Upper lobe of right lung (tissue), 1 donor: ENCODE measurements around the gene KIAA1586. TPM values are rescaled to one million over a fixed set of nuclear protein-coding genes. Genes with fewer than 3 reads are reported as not detected.

Experiments used
- ATAC-seq: fragments of 200-7000 bp; cut with Tn5 transposase; one replicate; pipeline ENCODE4 v1.9.1; 2020; ENCODE audit warnings: mild to moderate bottlenecking, moderate library complexity
- DNase-seq: peaks from one replicate; pipeline ENCODE4 v3.0.0-alpha.2; 2020
- H3K27ac ChIP-seq: fragments of 200-600 bp; one replicate; pipeline ENCODE4 v1.8.0; 2022
- H3K27me3 ChIP-seq: fragments of 200-600 bp; one replicate; pipeline ENCODE4 v1.8.0; 2022; ENCODE audit warnings: mild to moderate bottlenecking
- H3K36me3 ChIP-seq: fragments of 200-600 bp; one replicate; pipeline ENCODE4 v1.8.0; 2022
- H3K4me1 ChIP-seq: fragments of 200-600 bp; one replicate; pipeline ENCODE4 v1.8.0; 2022
- H3K4me3 ChIP-seq: fragments of 200-600 bp; one replicate; pipeline ENCODE4 v1.8.0; 2022; ENCODE audit warnings: mild to moderate bottlenecking
- H3K9me3 ChIP-seq: fragments of 200-600 bp; one replicate; pipeline ENCODE4 v1.8.0; 2022
- intact Hi-C: fragments of 100-400 bp; cut with DNase I; formaldehyde crosslinking; loops from one replicate; pipeline ENCODE4 v1.11.0; 2022
- total RNA-seq: library from RNA; stranded (reverse); fragmentation: NEBNext Ultra II Directional; extraction: Animal tissue kit (Norgen Biotek cat#: 25700); gene quantifications from one replicate; pipeline ENCODE4 v1.2.1, GENCODE V29; 2021
- TF ChIP-seq, protein P1 (sequence below): fragments of 200-600 bp; IDR thresholded peaks from one replicate; pipeline ENCODE4 v1.8.0; 2022; ENCODE audit warnings: antibody characterized with exemption
- donor health status: DM: no; HTN: yes; CAD: no; lungs with severe emphysema.

KIAA1586 gene
- total RNA-seq, 1 donor from 2014 or later, result 12.9 TPM

DNA sequence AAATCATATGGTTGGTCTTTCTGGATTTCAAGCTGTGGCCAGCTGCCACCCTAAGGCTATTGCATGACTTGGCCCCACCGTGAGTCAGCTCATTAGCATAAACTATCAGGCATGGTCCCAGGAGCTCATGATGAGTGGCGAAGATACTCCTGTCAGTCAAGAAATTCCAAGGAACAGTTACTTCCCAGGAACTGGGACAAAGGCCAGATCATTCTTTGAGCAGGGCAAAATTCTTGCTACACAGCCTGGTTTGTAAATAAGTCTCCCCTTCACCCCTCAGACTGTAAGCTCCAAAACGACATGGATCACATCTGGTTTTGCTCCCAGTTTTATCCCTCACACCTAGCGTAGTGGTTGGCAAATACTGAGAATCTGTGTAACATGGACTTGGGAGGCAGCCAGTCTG is 33.0 kb upstream of the KIAA1586 start:
- no peaks in the 10 kb centered on the region for H3K36me3 ChIP-seq
- DNase-seq (no peak), ATAC-seq (no peak)
- H3K27ac ChIP-seq, result no peak overlapping the region
- intact Hi-C loops, result no loop called here
- H3K27me3 ChIP-seq, result peaks cover 3% of the 10 kb centered on the region
- H3K4me1 ChIP-seq, result no peaks in the 10 kb centered on the region
- no peaks in the 10 kb centered on the region for H3K9me3 ChIP-seq
- TF ChIP-seq, protein P1, sequence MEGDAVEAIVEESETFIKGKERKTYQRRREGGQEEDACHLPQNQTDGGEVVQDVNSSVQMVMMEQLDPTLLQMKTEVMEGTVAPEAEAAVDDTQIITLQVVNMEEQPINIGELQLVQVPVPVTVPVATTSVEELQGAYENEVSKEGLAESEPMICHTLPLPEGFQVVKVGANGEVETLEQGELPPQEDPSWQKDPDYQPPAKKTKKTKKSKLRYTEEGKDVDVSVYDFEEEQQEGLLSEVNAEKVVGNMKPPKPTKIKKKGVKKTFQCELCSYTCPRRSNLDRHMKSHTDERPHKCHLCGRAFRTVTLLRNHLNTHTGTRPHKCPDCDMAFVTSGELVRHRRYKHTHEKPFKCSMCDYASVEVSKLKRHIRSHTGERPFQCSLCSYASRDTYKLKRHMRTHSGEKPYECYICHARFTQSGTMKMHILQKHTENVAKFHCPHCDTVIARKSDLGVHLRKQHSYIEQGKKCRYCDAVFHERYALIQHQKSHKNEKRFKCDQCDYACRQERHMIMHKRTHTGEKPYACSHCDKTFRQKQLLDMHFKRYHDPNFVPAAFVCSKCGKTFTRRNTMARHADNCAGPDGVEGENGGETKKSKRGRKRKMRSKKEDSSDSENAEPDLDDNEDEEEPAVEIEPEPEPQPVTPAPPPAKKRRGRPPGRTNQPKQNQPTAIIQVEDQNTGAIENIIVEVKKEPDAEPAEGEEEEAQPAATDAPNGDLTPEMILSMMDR, result no peak
- H3K4me3 ChIP-seq, result no peak overlapping the region

DNA sequence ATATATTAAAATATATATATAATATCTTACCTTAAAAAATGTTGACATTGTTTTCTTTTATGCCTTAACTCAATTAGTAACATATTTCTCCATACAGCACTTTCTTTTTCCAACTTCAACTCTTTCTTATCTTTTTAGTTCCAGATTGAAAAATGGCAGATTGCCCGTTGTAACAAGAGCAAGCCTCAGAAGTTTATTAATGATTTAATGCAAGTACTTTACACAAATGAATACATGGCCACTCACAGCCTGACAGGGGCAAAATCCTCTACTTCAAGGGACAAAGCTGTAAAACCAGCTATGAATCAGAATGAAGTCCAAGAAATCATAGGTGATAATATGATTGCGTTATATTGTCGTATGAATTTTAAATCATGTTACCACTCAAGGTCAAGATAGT is 29.4 kb upstream of the KIAA1586 start:
- intact Hi-C loops, result no loop called here
- no peak for ATAC-seq
- no peaks in the 10 kb centered on the region for H3K27me3 ChIP-seq
- H3K9me3 ChIP-seq, result no peaks in the 10 kb centered on the region
- H3K4me1 ChIP-seq, result no peaks in the 10 kb centered on the region
- H3K4me3 ChIP-seq, result no peak overlapping the region
- no peaks in the 10 kb centered on the region for H3K36me3 ChIP-seq
- DNase-seq, result no peak
- TF ChIP-seq, protein P1, result no peak
- H3K27ac ChIP-seq, result no peak overlapping the region

DNA sequence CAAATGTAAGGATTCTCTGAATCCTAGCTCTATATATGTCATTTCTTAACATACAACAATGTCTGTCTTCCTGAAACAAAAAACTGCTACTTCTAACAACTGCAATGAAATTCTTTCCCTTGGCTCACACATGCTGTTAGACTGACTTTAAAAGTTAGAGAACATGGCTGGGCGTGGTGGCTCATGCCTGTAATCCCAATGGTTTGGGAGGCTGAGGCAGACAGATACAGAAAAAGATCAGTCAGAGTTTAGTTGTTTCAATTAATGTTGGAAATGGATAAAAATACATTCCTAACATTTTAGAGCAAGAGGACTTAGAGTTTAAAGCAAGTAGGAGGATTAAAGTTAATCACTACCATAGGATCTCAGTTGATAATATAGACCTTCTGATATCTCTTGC is 28.7 kb upstream of the KIAA1586 start:
- Histone ChIP-seq H3K4me1 (no peaks in the 10 kb centered on the region), H3K36me3 (no peaks in the 10 kb centered on the region), H3K27me3 (no peaks in the 10 kb centered on the region), H3K9me3 (no peaks in the 10 kb centered on the region), H3K27ac (no peak overlapping the region), H3K4me3 (no peak overlapping the region)
- ATAC-seq (no peak), DNase-seq (no peak)
- TF ChIP-seq, protein P1, result no peak
- intact Hi-C loops, result no loop called here

DNA sequence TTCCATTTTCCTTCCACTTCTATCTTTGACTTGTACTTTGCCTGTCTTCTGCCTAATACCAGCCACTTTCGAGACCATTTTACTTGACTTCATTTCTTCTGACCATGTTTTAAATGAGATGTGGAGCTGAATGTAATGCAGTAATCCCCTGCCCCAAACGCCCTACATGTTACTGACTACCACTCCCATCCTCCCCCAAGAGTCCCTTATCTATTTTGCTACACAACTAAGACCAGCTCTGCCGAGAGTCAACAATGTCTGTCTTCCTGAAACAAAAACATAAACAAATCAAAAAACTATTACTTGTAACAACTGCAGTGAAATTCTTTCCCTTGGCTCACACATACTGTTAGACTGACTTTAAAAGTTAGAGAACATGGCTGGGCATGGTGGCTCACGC is 27.1 kb upstream of the KIAA1586 start:
- Histone ChIP-seq H3K4me3 (no peak overlapping the region), H3K27ac (no peak overlapping the region), H3K27me3 (no peaks in the 10 kb centered on the region), H3K36me3 (no peaks in the 10 kb centered on the region), H3K9me3 (no peaks in the 10 kb centered on the region), H3K4me1 (no peaks in the 10 kb centered on the region)
- ATAC-seq, result no peak
- TF ChIP-seq, protein P1, result no peak
- intact Hi-C loops, result no loop called here
- no peak for DNase-seq

DNA sequence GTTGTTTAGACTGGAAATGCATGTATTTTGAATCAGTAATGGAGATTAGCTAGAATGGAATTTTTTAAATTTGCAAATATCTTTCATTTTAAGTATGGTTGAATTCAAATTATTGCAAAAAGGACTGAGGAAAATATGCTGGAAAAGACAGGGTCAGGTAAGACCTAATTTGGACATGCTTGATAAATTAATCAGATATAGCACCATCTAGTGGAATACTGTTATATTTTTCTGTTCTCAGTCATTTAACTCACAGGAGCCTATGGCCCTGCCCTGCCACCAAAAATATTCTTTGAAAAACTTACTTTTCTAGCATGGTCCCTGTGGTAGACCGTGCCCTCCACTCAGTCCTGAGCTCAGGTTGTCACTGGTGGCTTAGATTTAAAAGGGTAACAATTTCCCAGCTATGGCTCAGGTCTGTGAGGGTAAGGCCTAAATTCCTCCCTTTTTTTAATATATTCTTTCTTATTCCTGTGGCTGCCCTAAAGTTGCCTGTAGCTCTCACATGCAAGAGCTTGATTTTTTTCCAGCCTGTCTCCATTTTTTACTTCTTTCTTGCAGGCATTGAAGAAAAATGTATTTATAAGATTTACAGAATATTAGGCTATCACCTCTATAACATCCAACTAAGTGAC is 25.3 kb upstream of the KIAA1586 start:
- Histone ChIP-seq H3K9me3 (no peaks in the 10 kb centered on the region), H3K36me3 (no peaks in the 10 kb centered on the region), H3K27me3 (no peaks in the 10 kb centered on the region), H3K27ac (no peak overlapping the region), H3K4me3 (no peak overlapping the region), H3K4me1 (no peaks in the 10 kb centered on the region)
- TF ChIP-seq, protein P1, result peak; percentile 55
- peak; percentile 76 for ATAC-seq
- intact Hi-C loops, result no loop called here
- no peak for DNase-seq

DNA sequence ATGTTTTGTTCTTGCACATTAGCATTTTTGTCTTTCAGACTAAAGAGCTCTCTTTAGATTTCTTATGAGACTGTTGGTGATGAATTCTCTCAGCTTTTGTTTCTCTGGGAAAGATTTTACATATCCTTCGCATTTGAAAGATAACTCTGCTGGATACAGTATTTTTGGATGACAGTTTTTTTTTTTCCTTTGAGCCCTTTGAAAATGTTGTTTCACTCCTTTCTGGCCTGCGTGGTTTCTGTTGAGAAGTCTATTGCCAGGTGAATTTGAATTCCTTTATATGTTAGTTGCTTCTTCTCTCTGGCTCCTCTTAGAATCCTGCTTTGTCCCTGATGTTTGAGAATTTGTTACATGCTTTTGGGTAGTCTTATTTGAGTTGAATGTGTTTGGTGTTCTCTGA is 22.2 kb upstream of the KIAA1586 start:
- H3K27ac ChIP-seq, result no peak overlapping the region
- H3K4me3 ChIP-seq, result no peak overlapping the region
- no peaks in the 10 kb centered on the region for H3K9me3 ChIP-seq
- TF ChIP-seq, protein P1, result no peak
- no peaks in the 10 kb centered on the region for H3K4me1 ChIP-seq
- no peak for ATAC-seq
- no peak for DNase-seq
- intact Hi-C loops, result no loop called here
- H3K36me3 ChIP-seq, result no peaks in the 10 kb centered on the region
- no peaks in the 10 kb centered on the region for H3K27me3 ChIP-seq
